Right lobe of liver (tissue), 4 donors: ENCODE measurements around the gene FBXO21.

Experiments used
- CTCF ChIP-seq, 4 donors: fragments of 200-600 bp in 3 of 4; fragments of 450-650 bp in 1 of 4; IDR thresholded peaks; one replicate each; pipeline versions ENCODE4 v1.5.1 to v1.8.0; 2016 to 2022; ENCODE audit warnings: antibody characterized with exemption in 4 of 4, mild to moderate bottlenecking in 2 of 4
- POLR2A ChIP-seq: fragments of 450-650 bp; IDR thresholded peaks from one replicate; pipeline ENCODE4 v1.6.1; 2017; ENCODE audit warnings: antibody characterized with exemption, mild to moderate bottlenecking
- donor health status: DM: no; HTN: no; CAD: no.
- donor health status: DM: no; HTN: no; CAD: no.
- donor health status: DM: no; HTN: yes; CAD: no.

- TF ChIP-seq CTCF (IDR thresholded peaks at IDR 0.05) (no peak), POLR2A (no peak)
Measured at GRCh38 chr12:117209626-117210025, 19.4 kb upstream of the FBXO21 start.
